Stimulated activated CD4-positive, alpha-beta T cell treated with anti-CD3 and anti-CD28 coated beads, Interleukin-2, amount 100 ng/mL, for 24 hours (primary cell): ENCODE results near the gene ADAMTS2.

Experiments
- DNase-seq, 2 donors: peaks; one replicate each; pipeline ENCODE4 v3.0.0-alpha.2; 2020

Gene ADAMTS2

GRCh38 chr5:179211068-179211467 is 134.2 kb downstream of the ADAMTS2 start:
- no peak for DNase-seq

GRCh38 chr5:179210478-179210877 is 134.8 kb downstream of the ADAMTS2 start:
- DNase-seq, result no peak

GRCh38 chr5:179209359-179210150 is 135.7 kb downstream of the ADAMTS2 start:
- DNase-seq, result no peak

DNA sequence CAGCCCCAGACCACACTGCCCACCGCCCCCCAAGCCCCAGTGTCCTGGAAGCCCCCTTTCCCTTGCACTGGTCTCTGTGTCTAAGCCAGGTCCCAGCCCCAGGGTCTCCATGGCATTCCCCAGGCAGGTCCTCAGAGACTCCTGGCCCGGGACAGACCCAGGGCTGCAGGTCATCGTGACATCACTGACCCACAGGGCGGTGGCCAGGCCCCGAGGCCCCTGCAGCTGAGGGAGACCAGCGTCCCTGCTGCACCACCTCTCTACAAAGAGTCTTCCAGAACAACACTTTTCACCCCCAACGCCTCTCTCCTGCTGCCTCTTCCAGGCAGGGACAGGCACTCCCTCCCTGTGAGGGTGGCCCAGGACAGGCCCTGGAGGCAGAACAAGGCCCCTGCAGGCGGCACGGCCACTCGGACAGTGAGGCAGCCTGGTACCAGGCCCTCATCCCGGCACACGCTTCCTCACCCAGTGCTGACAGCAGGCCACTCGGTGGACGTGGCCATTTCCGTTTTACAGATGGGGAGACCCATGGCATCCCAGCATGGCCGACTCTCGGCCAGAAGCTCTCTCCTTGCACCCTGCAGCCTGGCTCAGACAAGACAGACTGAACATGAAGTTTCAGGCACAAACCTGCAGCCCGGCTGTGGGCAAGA is 136.4 kb downstream of the ADAMTS2 start:
- no peak for DNase-seq

- DNase-seq, result no peak
Measured at GRCh38 chr5:179207920-179208705, 137.1 kb downstream of the ADAMTS2 start.

- DNase-seq, result no peak
Measured at GRCh38 chr5:179207470-179207869, 137.8 kb downstream of the ADAMTS2 start.

- no peak for DNase-seq
Measured at GRCh38 chr5:179206366-179206765, 138.9 kb downstream of the ADAMTS2 start.

- DNase-seq, result no peak
Measured at GRCh38 chr5:179205277-179205676, 140.0 kb downstream of the ADAMTS2 start.

DNA sequence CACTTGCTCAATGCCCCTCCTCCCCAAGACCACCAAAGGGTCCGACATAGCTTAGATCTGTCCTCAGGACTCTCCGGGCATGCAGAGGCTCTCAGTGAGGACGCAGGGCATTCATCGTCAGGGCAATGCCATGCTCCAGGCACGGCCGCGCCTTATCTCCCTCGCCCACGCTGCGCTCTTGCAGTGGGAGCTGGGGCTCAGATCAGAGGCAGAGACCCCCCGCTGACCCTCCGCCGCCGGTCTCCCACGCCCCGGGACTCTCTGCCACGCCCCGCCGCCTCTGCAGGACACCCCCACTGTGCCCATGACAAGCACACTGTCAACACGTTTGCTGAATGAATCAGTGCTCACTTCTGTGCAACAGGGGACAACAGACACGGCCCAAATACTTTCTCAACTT is 140.7 kb downstream of the ADAMTS2 start:
- no peak for DNase-seq

DNA sequence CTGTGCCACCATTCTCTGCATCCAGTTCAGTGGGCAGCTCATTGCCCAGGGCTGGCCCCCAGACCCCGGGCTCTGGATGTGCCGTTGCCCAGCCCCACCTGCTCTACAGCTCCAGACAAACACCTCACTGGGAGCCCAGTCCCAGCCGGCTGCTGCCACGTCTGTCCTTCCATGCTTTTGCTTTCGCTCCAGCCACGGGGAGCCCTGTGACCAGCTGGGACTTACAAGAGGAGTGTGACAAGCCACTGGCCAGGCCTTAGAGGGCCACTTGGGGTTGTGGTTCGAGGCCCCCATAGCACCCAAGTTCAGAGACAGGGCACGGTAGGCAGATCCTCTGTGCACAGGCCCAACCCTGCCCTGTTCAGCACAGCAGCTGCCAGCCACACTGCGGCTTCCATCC is 142.0 kb downstream of the ADAMTS2 start:
- no peak for DNase-seq

DNA sequence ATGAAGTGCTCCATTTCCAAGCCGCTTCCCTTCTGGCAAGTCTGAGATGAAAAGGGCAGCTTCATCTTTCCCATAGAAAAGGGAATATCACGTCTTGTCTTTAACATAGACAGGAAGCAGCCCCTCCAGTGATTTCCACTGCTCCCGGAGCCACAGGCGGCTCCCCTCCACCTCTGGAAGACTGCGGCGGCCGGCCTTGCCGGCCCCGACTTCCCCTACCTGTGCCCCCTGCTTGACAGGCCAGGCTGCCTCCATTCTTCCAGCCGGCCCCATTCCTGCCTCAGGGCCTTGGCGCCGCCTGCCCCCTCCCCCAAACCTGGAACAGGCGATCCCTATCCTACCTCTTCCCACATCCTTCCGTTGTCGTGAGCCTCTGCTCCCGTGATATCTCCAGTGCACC is 143.3 kb downstream of the ADAMTS2 start:
- no peak for DNase-seq

DNA sequence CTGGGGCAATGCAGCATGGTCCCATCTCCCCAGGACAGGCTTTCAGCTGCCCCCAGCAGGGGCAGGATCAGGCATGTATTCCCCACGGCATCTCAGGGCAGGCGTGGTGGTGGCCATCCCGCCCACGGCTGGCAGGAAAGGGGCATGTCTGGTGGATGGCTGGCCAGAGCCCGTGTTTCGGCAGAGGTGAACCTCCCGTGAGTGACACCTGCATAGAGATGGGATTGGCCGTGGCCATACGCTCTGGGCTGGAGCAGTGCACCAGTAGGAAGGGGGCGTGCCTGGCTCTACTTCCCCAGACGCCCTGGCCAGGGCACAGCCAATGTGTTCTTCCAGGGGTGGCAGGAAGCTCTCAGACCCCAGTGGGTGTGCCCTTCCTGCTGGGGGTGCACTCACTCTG is 146.0 kb downstream of the ADAMTS2 start:
- DNase-seq, result no peak

DNA sequence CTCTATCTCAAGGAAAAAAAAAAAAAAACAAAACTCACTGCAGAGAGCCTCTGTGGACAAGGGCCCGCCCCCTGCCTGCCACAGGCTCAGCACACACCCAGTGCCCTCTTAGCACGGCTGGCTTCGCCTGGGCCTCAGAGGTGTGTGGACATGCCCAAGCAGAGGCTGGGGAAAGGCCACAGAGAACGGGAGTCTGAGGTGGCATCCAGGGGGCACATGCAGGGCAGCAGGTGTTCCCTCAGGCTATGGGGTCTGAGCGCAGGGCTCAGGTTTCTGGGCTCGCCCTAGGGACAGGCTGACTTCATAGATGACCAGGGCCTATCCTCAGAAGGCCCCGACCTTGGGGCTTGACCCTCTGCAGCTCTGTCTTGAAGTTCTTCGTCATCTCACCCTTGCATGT is 146.4 kb downstream of the ADAMTS2 start:
- DNase-seq, result no peak

GRCh38 chr5:179196405-179197079 is 148.7 kb downstream of the ADAMTS2 start:
- DNase-seq, result no peak

DNA sequence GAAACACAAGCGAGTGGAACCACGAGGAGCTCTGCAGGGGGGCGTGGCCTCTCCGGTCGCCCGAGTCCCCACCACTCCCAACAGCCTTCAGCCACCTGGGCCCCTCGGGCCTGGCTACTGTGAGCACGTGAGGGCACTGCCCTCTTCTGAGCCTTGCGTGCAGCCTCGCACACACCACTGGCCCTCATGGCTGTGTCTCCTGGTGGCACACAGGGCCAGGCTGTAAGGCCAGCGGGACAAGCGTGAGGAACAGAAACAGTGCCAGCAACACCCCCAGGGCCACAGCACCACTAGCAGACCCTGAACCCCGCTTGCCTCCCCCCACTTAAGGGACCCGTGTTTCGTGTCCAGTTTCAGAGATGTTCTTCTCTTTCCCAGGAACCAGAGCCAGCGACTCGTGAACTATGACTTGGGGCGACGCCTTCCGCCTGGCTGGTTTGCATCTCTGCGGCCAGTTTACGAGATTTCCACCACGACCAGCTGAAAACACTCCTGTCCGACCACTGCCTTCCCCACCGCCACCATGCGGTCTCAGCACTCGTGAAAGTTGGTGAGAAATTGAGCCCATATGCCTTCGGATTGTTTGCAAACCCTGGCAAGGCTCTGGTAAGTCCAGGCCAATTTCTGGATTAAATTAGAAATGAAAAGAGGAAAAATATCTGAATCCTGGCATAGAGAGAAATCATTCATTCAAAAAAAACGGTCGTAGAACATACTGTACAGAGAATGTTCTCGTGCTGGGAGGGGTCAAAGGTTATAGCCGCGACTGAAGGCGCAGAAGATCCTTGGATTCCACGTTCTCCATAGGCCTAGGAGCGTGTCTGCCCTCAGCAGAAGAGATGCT is 149.5 kb downstream of the ADAMTS2 start:
- no peak for DNase-seq

DNA sequence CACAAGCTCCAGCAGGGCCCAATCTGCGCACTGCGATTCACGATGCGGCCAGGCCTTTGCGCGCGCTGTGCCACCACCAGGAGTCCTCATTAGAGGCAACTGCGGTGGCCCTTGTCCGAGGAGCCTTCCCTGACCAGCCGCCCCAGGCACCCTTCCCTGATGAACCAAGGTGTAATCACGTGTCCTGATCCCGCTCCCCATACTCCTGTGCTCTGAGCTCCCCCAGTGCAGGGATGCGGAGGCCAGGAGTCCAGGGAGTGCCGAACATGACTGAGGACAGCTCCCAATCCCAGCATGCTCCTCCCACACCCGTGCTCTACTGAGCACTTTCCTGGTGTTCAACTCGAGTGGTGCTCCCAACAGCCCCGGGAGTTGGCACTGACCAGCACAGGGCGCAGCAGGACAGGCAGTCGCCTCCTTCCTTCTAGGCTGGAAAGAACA is 150.3 kb downstream of the ADAMTS2 start:
- no peak for DNase-seq

DNA sequence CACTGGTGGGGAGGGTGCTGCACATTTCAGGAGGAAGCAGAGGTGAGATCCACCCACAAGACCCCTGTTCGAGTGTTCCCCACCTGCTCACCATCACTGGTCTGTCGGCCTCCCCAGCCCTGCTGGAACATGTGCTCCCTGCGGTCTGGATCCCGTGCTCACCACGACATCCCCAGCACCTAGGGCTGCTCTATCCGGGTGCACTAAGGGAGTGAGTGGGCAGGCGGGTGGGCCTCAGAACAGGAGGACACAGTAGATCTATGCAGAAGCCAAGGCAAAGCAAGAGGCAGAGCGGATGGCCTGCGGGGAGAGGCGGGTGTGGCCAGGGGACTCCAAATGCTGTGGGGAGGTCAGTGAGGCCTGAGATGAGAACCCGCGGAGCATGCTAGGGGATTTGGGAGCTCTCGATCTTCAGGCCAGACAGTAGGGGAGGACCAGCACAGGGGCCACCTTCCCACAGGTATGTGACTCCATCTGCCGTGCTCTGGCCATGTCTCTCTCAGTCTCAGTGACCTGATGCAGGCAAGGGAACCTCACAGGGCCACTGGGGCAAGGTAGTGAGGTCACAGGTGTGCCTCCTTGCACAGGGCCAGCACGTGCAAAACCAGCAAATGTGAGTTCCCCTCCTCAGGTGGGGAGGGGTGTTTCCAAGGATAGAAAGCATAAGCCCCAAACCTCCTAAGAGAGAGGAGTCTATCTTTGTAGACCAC is 150.9 kb downstream of the ADAMTS2 start:
- no peak for DNase-seq

DNA sequence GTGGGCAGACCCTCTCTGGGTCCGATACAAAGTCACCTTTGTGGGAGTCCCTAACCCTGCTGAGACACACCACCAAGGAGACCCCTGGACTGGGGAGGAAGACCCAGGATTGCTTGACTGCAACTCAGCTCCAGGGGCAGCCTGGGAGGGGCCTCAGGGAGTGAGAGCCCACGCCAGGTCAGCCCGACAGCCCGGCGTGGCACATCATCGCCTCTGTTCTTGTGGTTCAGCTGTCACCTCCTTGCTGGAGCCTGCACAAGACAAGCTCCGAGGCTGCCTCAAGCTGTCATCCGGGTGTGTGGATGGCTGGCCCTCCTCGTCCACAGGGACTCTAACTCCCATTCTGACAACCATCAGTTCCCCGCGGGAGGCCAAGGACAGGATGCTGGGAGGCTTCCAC is 151.5 kb downstream of the ADAMTS2 start:
- DNase-seq, result no peak

GRCh38 chr5:179192891-179193470 is 152.3 kb downstream of the ADAMTS2 start:
- DNase-seq, result no peak

DNA sequence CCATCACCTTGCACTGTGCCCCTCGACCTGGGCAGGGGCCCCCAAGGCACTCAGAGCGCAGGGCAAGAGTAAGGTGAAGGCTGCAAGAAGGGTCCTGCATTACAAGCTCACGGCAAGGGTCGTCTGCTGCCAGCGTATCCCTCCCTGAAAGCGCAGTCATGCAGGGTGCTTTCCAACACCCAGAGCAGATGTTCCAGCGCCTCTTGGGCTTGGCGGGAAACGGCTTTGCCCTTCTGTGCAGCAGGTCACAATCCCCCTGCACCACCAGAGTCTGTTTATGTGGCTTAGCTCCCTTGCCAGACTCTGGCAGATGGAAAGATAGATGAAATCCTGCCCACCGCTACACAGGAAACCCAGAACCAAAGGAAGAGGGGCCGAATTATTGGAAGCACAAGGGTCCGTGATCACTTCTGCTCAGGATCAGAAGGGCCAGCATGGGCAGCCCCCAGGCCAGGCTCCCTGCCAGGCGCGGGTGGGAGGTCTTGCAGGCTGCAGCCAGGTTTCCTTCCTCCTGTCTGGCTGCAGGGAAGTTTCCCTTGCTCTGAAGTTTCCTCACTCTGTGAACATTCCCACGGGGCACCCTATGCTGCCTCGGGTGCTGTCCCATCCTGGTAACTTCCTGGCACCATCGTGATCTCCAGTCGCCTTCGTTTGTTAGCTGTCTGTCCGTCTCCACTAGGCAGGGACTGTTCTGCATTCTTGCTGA is 152.9 kb downstream of the ADAMTS2 start:
- DNase-seq, result no peak
